T-helper 2 cell treated with Interferon-gamma antibody and Interleukin-4, amounts not matched to agents 5 μg/mL and 100 μg/mL, for 36 hours (primary cell): ENCODE data around the gene TENT5A.
A peak's percentile ranks its signal among the peaks of the same experiment; 100 is the strongest.

Source experiments
- DNase-seq: peaks from one replicate; pipeline ENCODE4 v3.0.0; 2021; ENCODE audit warnings: low spot score
- H3K27ac Mint-ChIP-seq: one replicate; pipeline ENCODE4 v1.8.0; 2021; ENCODE audit warnings: mild to moderate bottlenecking, mixed read lengths
- H3K27me3 Mint-ChIP-seq: one replicate; pipeline ENCODE4 v1.8.0; 2021; ENCODE audit warnings: low read depth, mixed read lengths
- H3K36me3 Mint-ChIP-seq: one replicate; pipeline ENCODE4 v1.8.0; 2021; ENCODE audit warnings: low read depth, mixed read lengths
- H3K4me1 Mint-ChIP-seq: one replicate; pipeline ENCODE4 v1.8.0; 2021; ENCODE audit warnings: low read depth, mixed read lengths
- H3K4me3 Mint-ChIP-seq: one replicate; pipeline ENCODE4 v1.8.0; 2022; ENCODE audit warnings: mild to moderate bottlenecking, moderate library complexity, mixed read lengths
- H3K9me3 Mint-ChIP-seq: one replicate; pipeline ENCODE4 v1.8.0; 2021; ENCODE audit warnings: mixed read lengths

TENT5A gene

DNA sequence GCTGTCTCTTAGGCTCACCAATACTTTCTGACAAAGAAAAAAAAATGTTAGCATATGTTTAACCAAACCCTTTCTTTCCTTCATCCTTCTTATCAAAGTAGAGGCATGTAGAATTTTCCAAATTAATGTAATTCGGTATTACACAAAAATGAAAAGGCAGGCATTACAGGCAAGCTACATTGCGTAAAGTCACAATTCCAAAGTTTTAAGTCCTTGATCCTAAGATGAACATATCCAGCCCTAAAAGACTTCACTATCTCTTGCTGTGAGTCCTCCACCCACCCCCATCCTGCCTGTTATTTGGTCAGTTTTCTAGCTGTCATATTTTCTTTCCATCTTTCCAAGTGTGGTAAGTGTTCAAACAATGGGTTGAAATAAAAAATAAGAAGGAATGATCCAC is 12.1 kb upstream of the TENT5A start:
- no peaks in the 10 kb centered on the region for H3K9me3 Mint-ChIP-seq
- no peak overlapping the region for H3K27ac Mint-ChIP-seq
- H3K36me3 Mint-ChIP-seq, result no peaks in the 10 kb centered on the region
- H3K27me3 Mint-ChIP-seq, result no peaks in the 10 kb centered on the region
- H3K4me3 Mint-ChIP-seq, result no peak overlapping the region
- H3K4me1 Mint-ChIP-seq, result peaks cover 12% of the 10 kb centered on the region
- no peak for DNase-seq

GRCh38 chr6:81763968-81764367 is 11.5 kb upstream of the TENT5A start:
- Mint-ChIP-seq H3K4me3 (no peak overlapping the region), H3K9me3 (no peaks in the 10 kb centered on the region), H3K27me3 (peaks cover under 1% of the 10 kb centered on the region), H3K36me3 (no peaks in the 10 kb centered on the region), H3K27ac (no peak overlapping the region), H3K4me1 (peaks cover 12% of the 10 kb centered on the region)
- no peak for DNase-seq

GRCh38 chr6:81763051-81763450 is 10.6 kb upstream of the TENT5A start:
- no peak overlapping the region for H3K4me3 Mint-ChIP-seq
- no peaks in the 10 kb centered on the region for H3K9me3 Mint-ChIP-seq
- H3K27me3 Mint-ChIP-seq, result peaks cover 5% of the 10 kb centered on the region
- peaks cover 12% of the 10 kb centered on the region for H3K4me1 Mint-ChIP-seq
- no peaks in the 10 kb centered on the region for H3K36me3 Mint-ChIP-seq
- no peak for DNase-seq
- no peak overlapping the region for H3K27ac Mint-ChIP-seq

DNA sequence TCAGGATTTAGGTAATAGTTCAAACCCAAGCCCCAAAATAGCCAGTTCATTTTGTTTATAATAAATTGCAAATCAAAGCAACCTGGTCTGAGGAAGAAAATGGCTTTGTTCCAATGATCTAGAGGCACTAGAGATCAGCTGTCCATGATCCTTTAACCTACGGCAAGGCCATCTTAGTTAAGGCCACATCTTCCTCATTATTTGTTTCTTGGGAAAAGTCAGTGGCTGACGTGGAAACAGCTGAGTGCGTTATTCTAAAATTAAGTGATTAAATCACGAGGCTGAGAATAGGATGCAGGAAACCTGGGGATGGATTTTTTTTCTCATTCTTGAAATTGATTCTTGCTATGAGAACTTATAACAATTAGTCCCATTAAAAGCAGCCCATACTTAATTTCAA is 10.1 kb upstream of the TENT5A start:
- no peak overlapping the region for H3K4me3 Mint-ChIP-seq
- no peak for DNase-seq
- peaks cover 12% of the 10 kb centered on the region for H3K4me1 Mint-ChIP-seq
- H3K27me3 Mint-ChIP-seq, result peaks cover 8% of the 10 kb centered on the region
- H3K36me3 Mint-ChIP-seq, result no peaks in the 10 kb centered on the region
- H3K9me3 Mint-ChIP-seq, result no peaks in the 10 kb centered on the region
- H3K27ac Mint-ChIP-seq, result no peak overlapping the region

DNA sequence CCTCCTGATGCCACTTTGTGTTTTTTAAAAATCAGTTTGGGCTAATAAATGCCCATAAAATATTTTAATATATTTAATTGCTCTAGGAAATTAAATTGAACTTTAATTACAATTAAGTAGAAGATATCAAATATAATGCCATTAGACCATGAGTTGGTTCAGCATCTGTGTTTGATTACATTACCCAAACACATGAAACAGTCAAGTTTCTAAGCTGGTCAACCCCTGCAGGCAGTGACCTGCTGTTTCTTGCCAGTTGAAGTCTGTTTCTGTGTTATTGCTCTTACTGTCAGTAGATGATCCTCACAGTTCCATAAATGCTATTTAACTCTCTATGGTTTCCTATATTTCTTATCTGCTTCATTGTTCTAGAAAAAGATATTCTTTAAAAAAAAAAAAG is 9.7 kb upstream of the TENT5A start:
- Mint-ChIP-seq H3K4me1 (peaks cover 12% of the 10 kb centered on the region), H3K27me3 (peaks cover 13% of the 10 kb centered on the region), H3K36me3 (no peaks in the 10 kb centered on the region), H3K27ac (no peak overlapping the region), H3K4me3 (no peak overlapping the region), H3K9me3 (no peaks in the 10 kb centered on the region)
- no peak for DNase-seq

DNA sequence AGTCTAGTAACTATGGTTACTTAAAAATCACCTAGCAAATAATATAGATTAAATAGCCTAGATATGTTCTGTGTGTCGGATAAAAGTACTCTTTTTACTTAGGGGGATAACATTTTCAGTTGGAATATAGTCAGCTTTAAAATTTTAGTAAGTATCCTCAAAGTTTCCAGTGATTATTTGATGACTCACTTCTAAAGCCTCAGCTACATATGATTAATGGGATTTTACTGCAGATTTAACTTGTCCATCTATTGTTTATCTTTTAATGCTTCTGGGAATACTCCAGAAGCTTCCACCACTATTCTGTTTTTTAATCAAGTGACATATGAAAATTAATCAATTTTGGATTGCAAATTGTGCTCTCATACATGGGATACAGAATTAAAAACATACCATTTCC is 8.7 kb upstream of the TENT5A start:
- Mint-ChIP-seq H3K27ac (no peak overlapping the region), H3K4me3 (no peak overlapping the region), H3K27me3 (peaks cover 14% of the 10 kb centered on the region), H3K4me1 (peaks cover 7% of the 10 kb centered on the region), H3K36me3 (no peaks in the 10 kb centered on the region), H3K9me3 (no peaks in the 10 kb centered on the region)
- no peak for DNase-seq

- H3K36me3 Mint-ChIP-seq, result no peaks in the 10 kb centered on the region
- no peaks in the 10 kb centered on the region for H3K9me3 Mint-ChIP-seq
- no peak overlapping the region for H3K4me3 Mint-ChIP-seq
- no peak overlapping the region for H3K27ac Mint-ChIP-seq
- peaks cover 1% of the 10 kb centered on the region for H3K4me1 Mint-ChIP-seq
- DNase-seq, result no peak
- peaks cover 25% of the 10 kb centered on the region for H3K27me3 Mint-ChIP-seq
These were observed 7.3 kb upstream of the TENT5A start for GRCh38 chr6:81759782-81760181.

DNA sequence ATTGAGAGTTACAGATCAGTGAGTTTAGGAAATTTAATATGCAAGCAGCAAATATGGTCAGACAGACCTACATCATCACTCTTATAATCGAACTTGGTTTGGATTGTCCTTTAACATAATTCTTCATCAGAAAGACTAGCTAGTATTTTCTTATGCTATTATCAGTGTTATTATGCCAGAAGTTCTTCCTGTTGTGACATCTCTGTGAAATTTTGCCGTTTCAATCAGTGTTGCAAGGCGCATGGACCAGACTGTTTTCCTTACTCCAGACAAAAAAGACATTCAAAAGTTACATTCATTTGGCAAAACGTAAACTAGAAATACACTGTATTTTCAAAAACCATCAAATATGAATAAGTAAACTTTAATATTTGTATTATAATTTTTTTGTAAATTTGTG is 5.7 kb upstream of the TENT5A start:
- no peak overlapping the region for H3K27ac Mint-ChIP-seq
- H3K4me3 Mint-ChIP-seq, result no peak overlapping the region
- H3K27me3 Mint-ChIP-seq, result peaks cover 31% of the 10 kb centered on the region
- DNase-seq, result no peak
- H3K9me3 Mint-ChIP-seq, result no peaks in the 10 kb centered on the region
- no peaks in the 10 kb centered on the region for H3K36me3 Mint-ChIP-seq
- H3K4me1 Mint-ChIP-seq, result peaks cover 5% of the 10 kb centered on the region

DNA sequence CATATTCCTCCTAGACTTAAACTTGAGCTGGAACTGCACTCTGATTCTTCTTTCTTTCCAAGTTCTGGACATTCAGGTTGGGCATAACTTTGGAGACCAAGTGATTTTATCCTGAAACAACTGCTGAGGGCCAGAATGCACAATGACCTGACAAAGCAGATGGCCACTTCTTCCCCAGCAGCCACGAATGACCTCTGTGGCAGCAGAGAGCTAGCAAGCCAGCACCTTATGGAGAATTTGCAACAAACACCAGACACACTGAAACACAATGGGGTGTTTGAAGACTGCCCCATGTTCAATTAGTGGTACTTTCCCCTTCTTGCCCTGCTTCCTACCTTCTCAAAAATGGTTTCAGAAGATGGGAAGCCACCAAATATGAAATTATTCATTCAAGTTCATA is 4.2 kb upstream of the TENT5A start:
- Mint-ChIP-seq H3K4me1 (peaks cover 8% of the 10 kb centered on the region), H3K36me3 (no peaks in the 10 kb centered on the region), H3K27me3 (peaks cover 39% of the 10 kb centered on the region), H3K4me3 (no peak overlapping the region), H3K9me3 (no peaks in the 10 kb centered on the region), H3K27ac (no peak overlapping the region)
- no peak for DNase-seq

- H3K36me3 Mint-ChIP-seq, result peaks cover 3% of the 10 kb centered on the region
- no peak overlapping the region for H3K4me3 Mint-ChIP-seq
- no peak overlapping the region for H3K27ac Mint-ChIP-seq
- H3K27me3 Mint-ChIP-seq, result peaks cover 50% of the 10 kb centered on the region
- peaks cover 17% of the 10 kb centered on the region for H3K4me1 Mint-ChIP-seq
- H3K9me3 Mint-ChIP-seq, result no peaks in the 10 kb centered on the region
- DNase-seq, result no peak
These were observed 3.1 kb upstream of the TENT5A start for GRCh38 chr6:81755551-81755950.

DNA sequence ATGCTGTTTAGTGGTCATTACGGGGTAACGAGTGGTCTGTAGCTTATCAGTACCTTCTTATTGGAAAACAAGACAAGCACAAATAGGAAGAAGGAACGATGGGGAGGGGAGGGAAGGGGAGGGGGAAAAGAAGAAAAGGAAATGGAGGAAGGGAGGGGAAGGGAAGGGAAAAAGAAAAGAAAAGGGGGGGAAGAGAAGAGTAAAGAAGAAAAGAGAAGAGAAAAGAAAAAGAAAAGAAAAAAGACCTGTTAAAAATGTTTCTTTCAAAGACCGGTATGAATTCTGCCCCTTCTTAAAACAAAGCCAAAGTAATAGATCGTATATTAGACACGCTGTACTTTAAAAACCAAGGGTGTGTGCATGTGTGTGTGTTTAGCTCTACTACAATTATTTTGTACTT is 2.4 kb upstream of the TENT5A start:
- Mint-ChIP-seq H3K36me3 (peaks cover 3% of the 10 kb centered on the region), H3K4me1 (peaks cover 18% of the 10 kb centered on the region), H3K9me3 (no peaks in the 10 kb centered on the region), H3K4me3 (no peak overlapping the region), H3K27ac (no peak overlapping the region), H3K27me3 (peaks cover 56% of the 10 kb centered on the region)
- no peak for DNase-seq

GRCh38 chr6:81753711-81754577 is 1.5 kb upstream of the TENT5A start:
- Mint-ChIP-seq H3K4me3 (peak overlapping the region; percentile 92), H3K27me3 (peaks cover 63% of the 10 kb centered on the region), H3K9me3 (no peaks in the 10 kb centered on the region), H3K36me3 (peaks cover 3% of the 10 kb centered on the region), H3K4me1 (peaks cover 18% of the 10 kb centered on the region), H3K27ac (peak overlapping the region; percentile 12)
- DNase-seq, result peak; percentile 76

DNA sequence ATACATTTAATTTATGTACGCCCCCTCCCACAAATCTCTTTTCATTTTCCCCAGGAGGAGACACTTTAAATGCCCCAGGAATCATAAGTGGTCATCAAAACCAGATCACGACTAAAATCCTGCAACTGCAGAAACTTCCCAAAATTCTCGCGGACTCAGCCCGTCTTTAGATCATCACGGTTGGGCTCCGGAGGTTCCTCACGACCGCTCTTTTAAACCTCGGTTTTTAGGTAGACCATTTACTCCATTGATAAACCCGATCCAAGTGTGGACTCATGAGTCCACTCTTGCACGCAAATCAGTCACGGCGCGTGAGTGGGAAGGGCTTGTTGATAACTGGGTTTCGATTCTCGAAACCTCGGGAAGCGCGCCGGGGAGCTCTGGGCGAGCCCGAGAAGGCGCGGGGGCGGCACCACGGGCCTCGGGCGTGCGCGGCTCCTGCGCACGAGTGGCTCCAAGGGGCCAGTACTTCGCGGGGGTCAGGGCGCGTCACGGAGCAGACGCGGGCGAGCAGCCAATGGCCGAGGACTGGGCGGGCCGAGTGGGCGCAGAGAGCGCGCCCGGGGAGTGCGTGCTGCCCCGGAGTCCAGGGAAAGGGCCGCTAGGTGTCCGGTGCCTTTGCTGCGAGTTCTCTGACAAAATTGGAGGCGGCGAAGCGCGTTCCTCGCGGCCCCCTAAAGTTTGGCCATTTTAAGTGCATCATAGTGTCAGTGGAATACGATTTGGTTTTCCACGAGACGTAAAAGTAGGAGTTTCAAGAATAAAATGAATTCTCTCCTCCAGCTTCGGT is 635 bp upstream of the TENT5A start:
- H3K27me3 Mint-ChIP-seq, result peaks cover 63% of the 10 kb centered on the region
- peak overlapping the region; percentile 84 for H3K27ac Mint-ChIP-seq

DNA sequence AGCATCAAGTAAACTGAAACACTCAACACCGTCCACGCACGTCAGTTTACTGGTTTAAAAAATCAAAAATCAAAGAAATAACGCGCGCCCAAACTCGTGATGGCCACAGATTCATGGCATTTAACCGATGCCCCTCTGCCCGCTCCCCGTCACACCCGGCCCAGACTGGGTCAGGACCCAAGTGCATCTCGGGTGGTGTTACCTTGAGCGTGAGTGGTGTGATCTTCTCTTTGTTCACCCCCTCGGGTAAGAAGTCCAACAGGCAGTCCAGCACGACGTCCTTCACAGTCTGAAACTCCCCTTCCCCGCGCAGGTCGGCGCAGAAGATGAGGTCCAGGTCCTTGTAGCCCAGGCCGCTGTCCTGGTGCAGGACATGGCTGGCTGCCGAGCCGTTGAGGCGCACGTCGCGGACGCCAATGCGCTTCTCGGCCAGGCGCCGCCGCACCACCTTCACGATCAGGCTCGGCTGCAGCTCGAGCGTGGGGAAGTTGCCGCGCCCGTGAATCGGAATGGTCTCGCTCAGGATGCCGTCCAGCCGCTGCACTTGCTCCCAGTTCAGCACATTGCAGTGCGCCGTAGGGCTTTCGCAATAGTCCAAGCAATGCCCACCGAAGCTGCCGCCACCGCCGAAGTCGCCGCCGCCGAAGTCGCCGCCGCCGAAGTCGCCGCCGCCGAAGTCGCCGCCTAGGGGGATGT is 945 bp downstream of the TENT5A start:
- H3K27me3 Mint-ChIP-seq, result peaks cover 54% of the 10 kb centered on the region
- no peak overlapping the region for H3K27ac Mint-ChIP-seq
- peaks cover 3% of the 10 kb centered on the region for H3K36me3 Mint-ChIP-seq
- H3K4me1 Mint-ChIP-seq, result peaks cover 18% of the 10 kb centered on the region
- DNase-seq, result no peak
- no peaks in the 10 kb centered on the region for H3K9me3 Mint-ChIP-seq
- H3K4me3 Mint-ChIP-seq, result peak overlapping the region; percentile 92

More for the DNA sequence above, 635 bp upstream of the TENT5A start:
- peak overlapping the region; percentile 92 for H3K4me3 Mint-ChIP-seq
- peaks cover 18% of the 10 kb centered on the region for H3K4me1 Mint-ChIP-seq
- H3K9me3 Mint-ChIP-seq, result no peaks in the 10 kb centered on the region
- peaks cover 3% of the 10 kb centered on the region for H3K36me3 Mint-ChIP-seq
- DNase-seq, result peak; percentile 59
